Measurements from ENCODE around the gene ZBTB20.

DNA sequence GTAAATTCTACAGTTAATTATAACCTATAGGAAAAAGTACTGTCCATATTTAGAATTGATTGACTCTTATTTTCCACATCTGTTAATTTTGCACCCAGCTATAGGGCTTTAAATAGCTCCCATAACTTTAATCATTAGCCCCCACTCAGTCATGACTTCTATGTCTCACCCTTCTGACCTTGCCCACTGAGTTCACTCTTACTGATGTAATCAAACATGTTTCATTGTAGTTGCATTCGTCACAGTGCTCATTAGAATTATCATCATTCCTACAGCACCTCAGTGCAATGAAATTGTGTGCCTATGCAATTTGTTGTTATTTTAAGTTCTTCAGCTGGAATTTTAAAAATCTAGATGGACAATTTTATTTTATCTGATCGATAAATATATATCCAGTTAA is 701.9 kb downstream of the ZBTB20 start:
- TF ChIP-seq, protein P1, sequence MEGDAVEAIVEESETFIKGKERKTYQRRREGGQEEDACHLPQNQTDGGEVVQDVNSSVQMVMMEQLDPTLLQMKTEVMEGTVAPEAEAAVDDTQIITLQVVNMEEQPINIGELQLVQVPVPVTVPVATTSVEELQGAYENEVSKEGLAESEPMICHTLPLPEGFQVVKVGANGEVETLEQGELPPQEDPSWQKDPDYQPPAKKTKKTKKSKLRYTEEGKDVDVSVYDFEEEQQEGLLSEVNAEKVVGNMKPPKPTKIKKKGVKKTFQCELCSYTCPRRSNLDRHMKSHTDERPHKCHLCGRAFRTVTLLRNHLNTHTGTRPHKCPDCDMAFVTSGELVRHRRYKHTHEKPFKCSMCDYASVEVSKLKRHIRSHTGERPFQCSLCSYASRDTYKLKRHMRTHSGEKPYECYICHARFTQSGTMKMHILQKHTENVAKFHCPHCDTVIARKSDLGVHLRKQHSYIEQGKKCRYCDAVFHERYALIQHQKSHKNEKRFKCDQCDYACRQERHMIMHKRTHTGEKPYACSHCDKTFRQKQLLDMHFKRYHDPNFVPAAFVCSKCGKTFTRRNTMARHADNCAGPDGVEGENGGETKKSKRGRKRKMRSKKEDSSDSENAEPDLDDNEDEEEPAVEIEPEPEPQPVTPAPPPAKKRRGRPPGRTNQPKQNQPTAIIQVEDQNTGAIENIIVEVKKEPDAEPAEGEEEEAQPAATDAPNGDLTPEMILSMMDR (IDR thresholded peaks at IDR 0.05) = no peak
- no peak for TF ChIP-seq EP300 (IDR thresholded peaks at IDR 0.05)

Measured in esophagus muscularis mucosa (tissue), 3 donors.